GM19025 (cell line): Measurements from ENCODE around the gene NOTCH4.

Source experiments
- ATAC-seq: cut with Tn5 transposase; IDR thresholded peaks from one replicate; pipeline ENCODE4 v1.9.1; 2021; ENCODE audit warnings: mild to moderate bottlenecking, low read depth, moderate library complexity; ENCODE audit not compliant: unreplicated experiment

Gene NOTCH4

DNA sequence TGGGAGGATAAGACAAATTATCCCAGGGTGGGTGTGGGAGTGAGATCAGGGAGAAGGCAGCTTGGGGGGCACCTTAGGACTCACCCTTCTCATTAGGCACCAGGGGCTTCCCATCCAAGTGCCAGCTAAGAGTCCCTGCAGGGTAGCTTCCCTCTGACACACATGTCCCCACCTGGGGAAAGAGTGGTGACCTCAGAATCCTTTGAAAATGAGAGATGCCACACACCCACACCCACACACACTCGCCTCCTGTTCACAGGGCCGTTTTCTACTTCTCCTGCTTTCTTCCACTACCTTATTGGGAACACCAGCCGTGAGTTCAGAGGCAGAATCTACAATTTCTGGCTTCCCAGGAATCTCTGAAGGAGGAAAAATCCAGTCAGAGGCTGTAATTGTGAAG is 40.8 kb downstream of the NOTCH4 start:
- ATAC-seq: no peak

GRCh38 chr6:32182555-32182981 is 41.3 kb downstream of the NOTCH4 start:
- no peak for ATAC-seq

DNA sequence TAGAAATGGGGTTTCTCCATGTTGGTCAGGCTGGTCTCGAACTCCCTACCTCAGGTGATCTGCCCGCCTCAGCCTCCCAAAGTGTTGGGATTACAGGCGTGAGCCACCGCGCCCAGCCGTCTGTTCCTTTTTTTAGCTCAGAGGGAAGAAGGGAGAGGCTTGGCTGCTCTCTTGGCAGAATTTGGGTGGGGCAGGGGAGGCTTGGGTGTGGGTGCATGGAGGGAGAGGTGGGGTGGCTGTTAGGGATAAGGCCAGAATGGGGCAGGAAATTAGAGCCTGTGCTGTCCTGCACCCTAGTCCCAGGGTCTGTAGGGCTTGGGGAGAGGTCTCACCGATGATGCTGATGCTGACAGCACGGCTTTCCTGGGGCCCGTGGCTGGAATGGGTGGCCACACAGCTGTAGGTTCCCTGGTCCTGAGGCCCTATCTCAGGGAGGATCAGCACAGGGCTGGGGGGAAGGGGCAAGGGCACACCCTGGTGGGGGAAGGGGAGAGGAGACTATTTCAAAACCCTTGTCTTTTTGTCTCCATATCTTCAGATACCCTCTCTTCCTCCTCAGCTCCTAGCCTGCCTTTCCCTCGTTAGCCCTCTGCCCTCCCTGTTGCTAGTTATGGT is 41.8 kb downstream of the NOTCH4 start:
- ATAC-seq: no peak

DNA sequence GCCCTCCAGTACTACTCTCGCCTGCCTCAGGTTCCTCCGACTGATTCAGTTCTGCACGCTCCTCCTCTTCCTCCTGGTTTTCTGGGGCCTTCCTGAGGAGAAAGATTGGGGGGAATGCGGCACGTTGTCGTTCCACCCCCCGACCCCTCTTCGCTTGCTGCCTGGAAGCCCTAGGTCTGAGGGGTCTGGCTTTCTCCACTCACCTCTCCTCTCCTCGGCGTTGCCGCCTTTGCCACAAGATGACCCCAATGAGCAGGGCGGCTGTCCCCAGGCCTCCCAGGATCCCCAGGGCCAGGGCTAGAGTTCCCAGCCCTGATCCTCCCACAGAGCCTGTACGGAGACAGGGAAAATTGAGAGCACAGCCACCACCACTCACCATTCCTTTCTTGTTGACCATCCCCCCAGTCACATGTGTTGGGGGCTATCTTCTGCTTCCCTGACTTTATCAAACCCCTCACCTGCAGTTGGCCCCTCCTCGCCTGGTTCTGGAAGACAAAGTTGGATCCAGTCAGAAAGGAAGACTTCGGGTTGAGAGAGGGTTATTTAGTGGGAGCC is 42.6 kb downstream of the NOTCH4 start:
- no peak for ATAC-seq

- ATAC-seq: no peak
Observed at GRCh38 chr6:32179766-32180405, 44.0 kb downstream of the NOTCH4 start.

DNA sequence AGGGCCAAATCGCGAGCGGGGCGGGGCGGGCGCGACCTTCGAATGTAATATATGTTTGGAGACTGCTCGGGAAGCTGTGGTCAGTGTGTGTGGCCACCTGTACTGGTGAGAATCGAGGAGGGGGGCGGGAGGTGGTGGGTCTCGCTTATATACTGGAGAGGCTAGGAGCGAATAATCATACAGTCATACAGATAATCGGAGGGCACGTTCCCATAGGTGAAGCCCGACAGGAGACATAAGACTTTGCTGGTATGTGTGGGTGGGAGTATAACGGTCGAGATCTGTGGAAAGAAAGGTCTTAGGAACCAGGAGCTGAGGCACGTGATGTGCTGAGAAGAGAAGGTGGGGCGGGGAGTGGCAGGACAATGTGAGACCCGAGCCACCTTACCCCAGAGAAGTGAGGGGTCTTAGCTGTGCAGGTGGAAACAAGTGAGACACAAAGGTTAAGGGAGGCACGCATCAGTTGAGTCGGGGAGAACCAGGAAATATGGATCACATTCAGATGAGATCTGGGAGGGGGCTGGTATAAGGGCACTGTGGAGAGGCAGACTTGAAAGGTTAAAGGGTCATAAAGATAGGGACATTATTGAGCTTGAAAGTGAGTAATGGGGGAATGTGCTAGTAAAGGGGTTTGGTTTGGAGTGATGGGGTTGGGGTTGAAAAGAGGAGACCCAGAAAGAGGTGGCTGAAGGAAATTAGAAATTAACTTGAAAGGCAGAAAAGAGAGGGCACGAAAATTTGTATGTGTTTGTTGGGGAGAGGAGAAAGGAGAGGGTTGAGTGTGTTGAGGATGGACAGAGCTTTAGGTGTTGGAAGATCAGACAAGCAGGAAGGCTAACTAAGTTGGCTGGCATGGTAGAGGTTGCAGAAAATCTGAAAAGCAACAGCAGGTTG is 45.1 kb downstream of the NOTCH4 start:
- ATAC-seq: no peak

DNA sequence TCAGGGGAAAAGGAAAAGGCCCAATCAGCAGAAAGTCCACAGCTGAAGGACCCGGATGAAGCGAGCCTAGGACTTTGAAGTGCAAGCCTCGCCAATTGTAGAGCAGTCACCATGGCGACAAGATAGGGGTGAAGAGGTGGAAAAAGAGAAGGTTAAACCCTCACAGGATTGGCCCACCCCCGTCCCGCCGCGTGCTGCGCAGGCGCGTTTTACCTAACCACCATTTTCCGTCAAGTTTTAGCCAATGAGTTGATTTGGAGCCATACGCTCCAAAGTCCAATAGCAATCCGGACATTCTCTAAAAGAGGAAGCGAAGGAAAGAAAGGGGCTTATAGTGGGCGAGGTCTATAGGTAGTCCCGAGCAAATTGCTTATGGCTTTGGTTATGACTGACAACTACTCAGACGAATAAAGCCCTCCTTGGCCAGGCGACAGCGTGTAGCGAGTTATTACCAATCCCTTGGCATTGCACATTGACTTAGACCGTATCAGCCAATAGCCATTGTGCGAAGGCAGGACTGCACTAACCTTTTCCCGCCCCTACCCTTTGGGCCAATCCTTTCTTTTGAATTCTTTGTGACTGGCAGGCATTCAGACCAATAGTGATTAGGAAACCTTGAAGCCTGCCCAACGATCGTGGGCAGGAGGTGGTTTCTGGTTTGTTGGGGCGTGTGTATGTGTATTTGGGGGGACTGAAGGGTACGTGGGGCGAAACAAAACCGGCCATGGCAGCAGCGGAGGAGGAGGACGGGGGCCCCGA is 45.9 kb downstream of the NOTCH4 start, which contains the start of gene RNF5:
RNF5 (plus strand) TSS at position 618 of the 759 bp plus-strand sequence; CDS start at position 725, 107 bp downstream.
- peak; percentile 77 for ATAC-seq

- ATAC-seq: no peak
Observed at GRCh38 chr6:32177183-32177787, 46.6 kb downstream of the NOTCH4 start.

DNA sequence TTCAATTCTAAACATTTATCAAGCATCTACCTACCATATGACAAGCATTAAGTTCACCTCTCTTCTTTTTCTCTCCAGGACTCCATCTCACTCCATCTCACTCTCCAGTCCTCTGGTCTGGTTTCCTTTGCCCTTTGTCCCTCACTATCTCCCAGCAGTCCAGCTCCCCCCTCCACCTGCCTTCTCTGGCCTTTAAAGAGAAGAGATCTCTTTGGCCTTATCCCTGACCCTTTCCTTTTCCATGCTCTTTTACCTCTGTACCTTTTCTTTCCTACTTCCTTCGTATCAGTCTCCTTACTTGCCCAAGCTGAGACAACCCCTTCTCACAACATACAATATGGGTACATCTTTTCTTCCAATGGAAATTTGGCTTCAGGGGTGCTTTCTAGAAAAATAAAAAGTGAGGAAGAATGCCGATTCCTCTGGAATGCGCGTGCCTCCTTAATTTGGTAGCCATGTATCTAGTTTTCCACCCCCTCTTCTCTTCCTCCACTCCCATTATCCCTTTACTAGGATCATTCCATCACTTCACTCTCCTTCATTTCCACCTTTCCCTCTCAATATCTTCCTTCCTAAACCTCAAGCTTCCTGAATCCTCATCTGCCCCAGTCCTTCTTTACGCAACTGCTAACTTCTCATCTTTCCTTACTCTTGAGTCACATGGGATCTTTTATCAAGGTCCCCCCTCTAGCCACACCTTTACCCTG is 47.2 kb downstream of the NOTCH4 start:
- ATAC-seq: no peak

GRCh38 chr6:32175711-32176475 is 48.0 kb downstream of the NOTCH4 start, which contains the start of gene AGPAT1:
TSS of gene AGPAT1 (minus strand) at chr6:32176084. CDS start at chr6:32171496, 4,588 bp downstream.
- peak; percentile 44 for ATAC-seq

DNA sequence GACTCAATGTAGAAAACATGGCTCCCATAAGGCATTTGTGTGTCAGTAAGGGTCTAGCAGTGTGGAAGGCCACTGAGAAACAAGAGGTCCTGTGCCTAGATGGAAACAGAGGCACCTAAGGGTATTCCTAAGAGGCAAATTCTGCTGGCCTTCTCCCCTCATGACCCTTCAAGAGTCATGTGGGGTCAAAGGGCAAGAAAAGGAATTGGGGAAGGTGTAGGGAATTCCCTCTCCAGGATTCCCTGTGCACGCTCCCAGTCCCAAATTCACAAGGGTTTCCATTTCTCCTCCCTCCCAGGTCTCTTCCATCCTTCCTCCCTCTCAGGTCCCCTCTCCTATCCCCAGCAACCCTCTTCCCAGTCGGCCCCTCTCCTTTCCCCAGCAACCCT is 48.6 kb downstream of the NOTCH4 start:
- ATAC-seq: no peak

DNA sequence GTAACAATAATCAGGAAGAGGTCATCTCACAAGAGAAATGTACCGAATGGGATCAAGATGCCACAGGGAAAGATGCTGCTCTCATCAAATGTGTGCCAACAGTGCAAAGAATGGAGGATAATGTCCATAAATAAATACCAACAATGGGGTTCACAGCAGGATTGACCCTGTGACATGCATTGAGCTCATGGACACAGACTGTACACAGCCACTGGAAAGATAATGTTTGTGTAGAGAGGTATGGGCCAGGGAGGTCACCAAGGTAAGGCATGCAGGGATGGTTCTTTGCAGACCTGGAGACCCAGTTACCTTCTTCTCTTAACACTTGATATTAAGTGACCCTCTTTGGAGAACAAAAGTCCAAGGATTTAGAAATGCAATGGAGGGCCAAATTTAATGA is 49.5 kb downstream of the NOTCH4 start:
- no peak for ATAC-seq

GRCh38 chr6:32173051-32173727 is 50.7 kb downstream of the NOTCH4 start:
- ATAC-seq: no peak

GRCh38 chr6:32171234-32171633 is 52.6 kb downstream of the NOTCH4 start:
- no peak for ATAC-seq

DNA sequence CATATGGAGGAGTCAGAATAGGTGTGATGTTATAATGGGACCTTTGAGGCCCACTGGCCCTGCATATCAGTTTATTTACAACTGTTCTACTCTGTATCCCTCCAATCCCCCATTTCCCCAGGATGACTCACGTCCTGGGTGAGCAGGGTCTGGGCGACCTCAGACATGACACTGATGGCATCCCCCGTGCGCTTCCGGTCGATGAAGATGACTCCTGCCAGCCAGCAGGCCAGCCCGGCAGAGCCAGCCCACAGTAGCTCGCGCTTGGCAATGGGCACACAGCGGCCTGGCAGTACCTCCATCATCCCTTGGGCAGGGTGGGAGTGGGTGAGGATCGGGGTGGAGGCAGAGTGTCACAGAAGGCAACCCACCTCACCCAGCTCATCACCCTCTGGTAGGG is 53.6 kb downstream of the NOTCH4 start:
- no peak for ATAC-seq

DNA sequence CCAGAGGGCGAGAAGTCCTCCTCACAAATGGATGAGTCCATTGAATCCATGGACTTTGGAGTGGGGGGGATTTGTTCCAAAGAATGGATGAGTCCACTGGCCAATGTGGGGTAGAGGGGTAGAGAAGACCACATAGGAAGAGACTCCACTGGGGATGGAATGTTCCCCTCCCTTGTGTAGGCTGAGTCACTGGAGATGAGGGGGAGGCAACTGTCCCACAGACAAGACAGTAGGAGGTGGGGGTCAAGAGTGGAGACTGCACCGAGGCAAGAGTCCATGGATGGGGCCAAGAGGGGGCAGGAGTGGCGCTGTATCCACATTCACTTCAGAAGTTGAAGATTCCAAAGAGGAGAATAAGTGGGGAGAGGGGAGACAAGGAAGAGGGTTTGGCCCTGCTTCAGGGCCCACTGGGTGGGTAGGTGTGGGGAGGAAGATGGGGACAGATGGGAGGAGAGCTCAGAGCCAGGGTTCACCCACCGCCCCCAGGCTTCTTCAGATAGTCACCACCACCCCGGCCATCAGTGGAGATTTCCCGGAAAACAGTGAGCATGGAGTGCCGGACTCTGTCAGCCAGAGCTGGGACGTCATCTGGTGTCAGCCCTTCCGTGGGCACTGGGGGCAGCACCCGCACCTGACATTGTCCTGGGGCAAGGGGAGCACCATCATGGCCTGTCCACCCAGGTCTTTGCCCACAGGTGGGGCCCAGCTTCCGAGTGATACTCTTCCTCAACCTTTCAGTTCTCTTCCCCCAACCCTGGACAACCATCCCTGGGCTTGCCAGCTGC is 54.9 kb downstream of the NOTCH4 start:
- no peak for ATAC-seq

DNA sequence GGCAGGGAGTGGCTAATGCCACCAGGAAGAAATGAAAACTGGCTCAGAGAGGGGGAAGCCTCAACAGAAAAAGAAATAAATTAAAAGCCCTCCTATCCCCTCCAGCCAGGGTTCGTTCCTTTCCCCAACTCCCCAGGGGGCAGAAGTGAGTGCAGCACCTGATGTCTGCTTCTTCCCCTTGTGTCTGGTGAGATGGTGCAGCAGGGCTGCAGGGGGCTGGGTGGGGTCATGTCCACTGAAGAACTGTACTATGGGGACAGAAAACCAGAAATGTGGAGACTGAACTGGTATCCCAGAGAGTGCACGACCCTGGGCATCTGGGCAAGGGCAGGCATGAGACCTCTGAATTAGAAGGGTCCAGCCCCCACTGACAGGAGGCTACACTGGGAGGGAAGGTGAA is 55.5 kb downstream of the NOTCH4 start:
- ATAC-seq: no peak
